CD14-positive monocyte (primary cell): ENCODE results near the gene TMA7B. TPM values are rescaled to one million over a fixed set of nuclear protein-coding genes. Genes with fewer than 3 reads are reported as not detected.

ENCODE experiments used
- DNase-seq, 3 donors: peaks; one replicate each; pipeline ENCODE4 v3.0.0-alpha.2; 2011 to 2022
- H2AFZ ChIP-seq: 2 replicates; pipeline ENCODE4 v1.6.0; 2012; ENCODE audit warnings: mild to moderate bottlenecking, low read depth, low read length, inconsistent platforms; ENCODE audit not compliant: insufficient read depth, poor library complexity, severe bottlenecking
- H3K27ac ChIP-seq, 2 donors: 1 replicate in 1 of 2; 2 replicates in 1 of 2; pipeline ENCODE4 v1.5.1; 2012 to 2013; ENCODE audit warnings: low read length in 2 of 2, control low read depth in 1 of 2, inconsistent platforms in 1 of 2, low read depth in 1 of 2, mild to moderate bottlenecking in 1 of 2
- H3K27me3 ChIP-seq, 2 donors: one replicate each; pipeline versions ENCODE4 v1.6.0 to v1.6.1; 2011 to 2013; ENCODE audit warnings: low read length in 2 of 2; ENCODE audit not compliant: control insufficient read depth in 2 of 2, insufficient read depth in 2 of 2
- H3K36me3 ChIP-seq, 2 donors: replicated peaks in 1 of 2; 1 replicate in 1 of 2; 2 replicates in 1 of 2; pipeline versions ENCODE4 v1.5.1 to v1.6.1; 2012 to 2013; ENCODE audit warnings: low read length in 2 of 2, control low read depth in 1 of 2, inconsistent platforms in 1 of 2, mild to moderate bottlenecking in 1 of 2; ENCODE audit not compliant: insufficient read depth in 2 of 2, control insufficient read depth in 1 of 2
- H3K4me1 ChIP-seq, 2 donors: 1 replicate in 1 of 2; 2 replicates in 1 of 2; pipeline versions ENCODE4 v1.5.1 to v1.6.1; 2012 to 2013; ENCODE audit warnings: low read length in 2 of 2, control low read depth in 1 of 2, inconsistent platforms in 1 of 2, mild to moderate bottlenecking in 1 of 2, moderate library complexity in 1 of 2; ENCODE audit not compliant: insufficient read depth in 2 of 2, control insufficient read depth in 1 of 2
- H3K4me2 ChIP-seq: replicated peaks from 2 replicates; pipeline ENCODE3; 2012; ENCODE audit warnings: low read length, moderate library complexity, mild to moderate bottlenecking; ENCODE audit not compliant: poor library complexity, severe bottlenecking; ENCODE audit errors: extremely low read depth
- H3K4me3 ChIP-seq, 3 experiments: fragments of 200-600 bp in 1 of 3; sonication (generic) in 1 of 3; replicated peaks in 1 of 3; 1 replicate in 2 of 3; 2 replicates in 1 of 3; pipeline ENCODE4 v1.5.1; 2011 to 2013; ENCODE audit warnings: low read length in 3 of 3, mild to moderate bottlenecking in 3 of 3, control low read depth in 2 of 3, low read depth in 2 of 3, inconsistent platforms in 1 of 3, moderate library complexity in 1 of 3
- H3K79me2 ChIP-seq: 2 replicates; pipeline ENCODE4 v1.6.0; 2012; ENCODE audit warnings: mild to moderate bottlenecking, control low read depth, inconsistent platforms, low read length, moderate library complexity; ENCODE audit not compliant: insufficient read depth
- H3K9ac ChIP-seq: 2 replicates; pipeline ENCODE4 v1.6.0; 2017; ENCODE audit warnings: low read length, mild to moderate bottlenecking; ENCODE audit not compliant: insufficient read depth, poor library complexity, severe bottlenecking
- H3K9me3 ChIP-seq, 2 donors: replicated peaks in 1 of 2; 1 replicate in 1 of 2; 2 replicates in 1 of 2; pipeline versions ENCODE4 v1.5.1 to v1.6.1; 2012 to 2013; ENCODE audit warnings: low read length in 2 of 2, control low read depth in 1 of 2; ENCODE audit not compliant: control insufficient read depth in 1 of 2, insufficient read depth in 1 of 2
- H4K20me1 ChIP-seq: 2 replicates; pipeline ENCODE4 v1.6.0; 2012; ENCODE audit warnings: mild to moderate bottlenecking, low read length, control low read depth, moderate library complexity; ENCODE audit not compliant: insufficient read depth
- H3K27ac Mint-ChIP-seq, 7 donors: one replicate each; pipeline ENCODE4 v1.8.0; 2020; ENCODE audit warnings: mild to moderate bottlenecking in 7 of 7, mixed read lengths in 7 of 7, moderate library complexity in 6 of 7, inconsistent platforms in 2 of 7
- H3K27me3 Mint-ChIP-seq, 3 donors: one replicate each; pipeline ENCODE4 v1.8.0; 2021 to 2022; ENCODE audit warnings: low read depth in 3 of 3, mild to moderate bottlenecking in 3 of 3, mixed read lengths in 3 of 3, moderate library complexity in 3 of 3, inconsistent platforms in 1 of 3
- H3K36me3 Mint-ChIP-seq, 2 donors: one replicate each; pipeline ENCODE4 v1.8.0; 2020; ENCODE audit warnings: mixed read lengths in 2 of 2, inconsistent platforms in 1 of 2, mild to moderate bottlenecking in 1 of 2
- H3K4me1 Mint-ChIP-seq: one replicate; pipeline ENCODE4 v1.8.0; 2020; ENCODE audit warnings: mild to moderate bottlenecking, mixed read lengths
- H3K4me3 Mint-ChIP-seq, 2 donors: one replicate each; pipeline ENCODE4 v1.8.0; 2020; ENCODE audit warnings: mild to moderate bottlenecking in 2 of 2, mixed read lengths in 2 of 2, moderate library complexity in 1 of 2
- H3K9me3 Mint-ChIP-seq, 7 donors: one replicate each; pipeline ENCODE4 v1.8.0; 2020 to 2022; ENCODE audit warnings: mixed read lengths in 7 of 7, mild to moderate bottlenecking in 6 of 7, moderate library complexity in 6 of 7, inconsistent platforms in 2 of 7
- WGBS: methylation state at CpG from one replicate; pipeline ENCODE4 v1.1.5; 2013; ENCODE audit warnings: missing lambda C conversion rate; ENCODE audit not compliant: insufficient coverage; 5-methylcytosine and 5-hydroxymethylcytosine counted together
- intact Hi-C, 2 donors: fragments of 100-400 bp; cut with micrococcal nuclease; formaldehyde crosslinking; loops; one replicate each; pipeline versions ENCODE4 v1.15.0 to v1.15.1; 2023
- polyA plus RNA-seq, 3 donors: library from polyadenylated mRNA; depleted of rRNA in 1 of 3; unstranded in 2 of 3; stranded (reverse) in 1 of 3; fragments of 300-500 nt in 2 of 3; fragments of >200 nt in 1 of 3; fragmentation: Illumina TruSeq in 2 of 3; gene quantifications; 1 replicate in 2 of 3; 2 replicates in 1 of 3; pipeline ENCODE4 v1.2.3, GENCODE V29; 2012 to 2021
- TF ChIP-seq, protein P1 (sequence below): fragments of 200-600 bp; IDR thresholded peaks from one replicate; pipeline ENCODE4 v1.8.0; 2022; ENCODE audit warnings: antibody characterized with exemption, mild to moderate bottlenecking

The TMA7B gene
- polyA plus RNA-seq, 3 donors: 0.13 TPM; not detected in 2

GRCh38 chr22:39984006-39984405, 23.8 kb downstream of the TMA7B start:
- Mint-ChIP-seq H3K36me3 (no peaks in the 10 kb centered on the region), H3K4me3 (no peak overlapping the region), H3K9me3 (peaks cover 0 to 2% (median 0%) of the 10 kb centered on the region in 7 donors)

DNA sequence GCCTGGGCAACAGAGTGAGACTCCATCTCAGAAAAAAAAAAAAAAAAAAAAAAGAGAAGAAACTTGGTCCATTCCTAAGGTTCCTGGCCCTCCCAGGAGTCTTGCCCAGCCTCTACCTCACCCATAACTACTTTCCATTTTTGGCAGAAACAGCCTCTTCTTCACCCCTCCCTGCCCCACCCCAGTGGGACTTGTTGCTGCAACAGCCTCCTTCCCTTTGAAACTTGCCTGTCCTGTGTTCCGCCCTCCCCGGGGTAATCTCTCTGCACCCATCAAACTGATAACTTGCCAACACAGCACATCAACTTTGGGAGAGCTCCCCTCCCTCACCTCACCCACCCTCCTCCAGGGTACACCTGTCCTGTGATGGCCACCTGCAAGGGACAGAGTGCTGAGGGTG, 24.5 kb downstream of the TMA7B start:
- Histone ChIP-seq H3K4me2 (no peak overlapping the region), H3K4me1 (no peaks in the 10 kb centered on the region), H3K79me2 (no peaks in the 10 kb centered on the region), H3K27ac (no peak overlapping the region), H3K9ac (no peak overlapping the region), H2AFZ (no peak overlapping the region), H3K4me3 (no peak overlapping the region), H4K20me1 (no peaks in the 10 kb centered on the region), H3K9me3 (no peaks in the 10 kb centered on the region), H3K27me3 (peaks cover 0 to 14% of the 10 kb centered on the region in 2 donors), H3K36me3 (no peaks in the 10 kb centered on the region)
- Mint-ChIP-seq H3K27ac (no peak overlapping the region), H3K9me3 (peaks cover 0 to 2% (median 0%) of the 10 kb centered on the region in 7 donors), H3K27me3 (peaks cover 34 to 45% (median 39%) of the 10 kb centered on the region in 3 donors), H3K4me1 (no peaks in the 10 kb centered on the region), H3K4me3 (no peak overlapping the region), H3K36me3 (no peaks in the 10 kb centered on the region)
- intact Hi-C loops: no loop called here
- WGBS: 70% methylated on average over 2 of the region's 2 CpGs
- TF ChIP-seq, protein P1, sequence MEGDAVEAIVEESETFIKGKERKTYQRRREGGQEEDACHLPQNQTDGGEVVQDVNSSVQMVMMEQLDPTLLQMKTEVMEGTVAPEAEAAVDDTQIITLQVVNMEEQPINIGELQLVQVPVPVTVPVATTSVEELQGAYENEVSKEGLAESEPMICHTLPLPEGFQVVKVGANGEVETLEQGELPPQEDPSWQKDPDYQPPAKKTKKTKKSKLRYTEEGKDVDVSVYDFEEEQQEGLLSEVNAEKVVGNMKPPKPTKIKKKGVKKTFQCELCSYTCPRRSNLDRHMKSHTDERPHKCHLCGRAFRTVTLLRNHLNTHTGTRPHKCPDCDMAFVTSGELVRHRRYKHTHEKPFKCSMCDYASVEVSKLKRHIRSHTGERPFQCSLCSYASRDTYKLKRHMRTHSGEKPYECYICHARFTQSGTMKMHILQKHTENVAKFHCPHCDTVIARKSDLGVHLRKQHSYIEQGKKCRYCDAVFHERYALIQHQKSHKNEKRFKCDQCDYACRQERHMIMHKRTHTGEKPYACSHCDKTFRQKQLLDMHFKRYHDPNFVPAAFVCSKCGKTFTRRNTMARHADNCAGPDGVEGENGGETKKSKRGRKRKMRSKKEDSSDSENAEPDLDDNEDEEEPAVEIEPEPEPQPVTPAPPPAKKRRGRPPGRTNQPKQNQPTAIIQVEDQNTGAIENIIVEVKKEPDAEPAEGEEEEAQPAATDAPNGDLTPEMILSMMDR: no peak
- DNase-seq: no peak

More at GRCh38 chr22:39984006-39984405, 23.8 kb downstream of the TMA7B start:
- DNase-seq: no peak
- no peak overlapping the region for H2AFZ ChIP-seq
- H3K79me2 ChIP-seq: no peaks in the 10 kb centered on the region
- no peak overlapping the region for H3K9ac ChIP-seq
- no peaks in the 10 kb centered on the region for H4K20me1 ChIP-seq
- H3K27me3 ChIP-seq: peaks cover 0 to 16% of the 10 kb centered on the region in 2 donors
- H3K9me3 ChIP-seq: no peaks in the 10 kb centered on the region
- no peak overlapping the region for H3K27ac ChIP-seq
- TF ChIP-seq, protein P1: no peak
- no CpG with 5 or more reads among the region's 2 CpGs for WGBS
- H3K4me3 ChIP-seq: no peak overlapping the region
- H3K4me2 ChIP-seq: no peak overlapping the region
- no peaks in the 10 kb centered on the region for H3K36me3 ChIP-seq
- Mint-ChIP-seq H3K27me3 (peaks cover 33 to 46% (median 34%) of the 10 kb centered on the region in 3 donors), H3K27ac (no peak overlapping the region), H3K4me1 (no peaks in the 10 kb centered on the region)
- intact Hi-C loops: no loop called here
- H3K4me1 ChIP-seq: no peaks in the 10 kb centered on the region
